H1 (cell line): ENCODE results near the gene SURF2. TPM values are rescaled to one million over a fixed set of nuclear protein-coding genes. Genes with fewer than 3 reads are reported as not detected.

Source experiments
- CTCF ChIA-PET: fragments of 300-600 bp; sonication (Branson Sonifier 250); formaldehyde crosslinking; loops from one replicate; lab custom pipeline; 2021; ENCODE audit not compliant: partially characterized antibody; lab: Charles Lee
- POLR2A ChIA-PET: fragments of 300-600 bp; sonication (Branson Sonifier 250); formaldehyde crosslinking; loops from one replicate; lab custom pipeline; 2021; ENCODE audit warnings: inconsistent platforms; ENCODE audit not compliant: partially characterized antibody; lab: Charles Lee
- DNase-seq, 2 experiments: peaks; one replicate each; pipeline versions ENCODE4 v3.0.0 to v3.0.0-alpha.2; 2010 to 2022; ENCODE audit warnings: low spot score in 2 of 2, low read depth in 1 of 2, mixed read lengths in 1 of 2
- FAIRE-seq: peaks from 2 replicates; lab custom pipeline; 2011; peaks lifted over from hg19 to GRCh38; lab: Jason Lieb, UNC
- H2AFZ ChIP-seq: 2 replicates; pipeline ENCODE4 v1.8.1; 2012; ENCODE audit warnings: low read length, inconsistent platforms
- H2AK5ac ChIP-seq: 2 replicates; pipeline ENCODE4 v1.6.1; 2013; ENCODE audit warnings: low read depth, low read length
- H2BK120ac ChIP-seq: replicated peaks from 2 replicates; pipeline ENCODE3; 2013; ENCODE audit warnings: low read depth, low read length, inconsistent platforms
- H2BK12ac ChIP-seq: 2 replicates; pipeline ENCODE4 v1.6.1; 2013; ENCODE audit warnings: low read depth, low read length
- H2BK15ac ChIP-seq: 2 replicates; pipeline ENCODE4 v1.6.1; 2013; ENCODE audit warnings: low read length
- H2BK20ac ChIP-seq: 2 replicates; pipeline ENCODE4 v1.6.1; 2013; ENCODE audit warnings: low read length
- H2BK5ac ChIP-seq: 2 replicates; pipeline ENCODE4 v1.6.1; 2013; ENCODE audit warnings: low read depth, low read length
- H3K14ac ChIP-seq: 2 replicates; pipeline ENCODE4 v1.6.1; 2013; ENCODE audit warnings: inconsistent platforms; ENCODE audit not compliant: insufficient read length
- H3K18ac ChIP-seq: 2 replicates; pipeline ENCODE4 v1.6.1; 2013; ENCODE audit warnings: low read length; ENCODE audit errors: extremely low read depth
- H3K23ac ChIP-seq: 2 replicates; pipeline ENCODE4 v1.6.1; 2013; ENCODE audit warnings: inconsistent platforms; ENCODE audit not compliant: insufficient read length
- H3K23me2 ChIP-seq: 2 replicates; pipeline ENCODE4 v1.6.1; 2013; ENCODE audit warnings: low read depth, low read length
- H3K27ac ChIP-seq: 2 replicates; pipeline ENCODE4 v1.6.1; 2011; ENCODE audit warnings: low read depth, low read length, inconsistent platforms
- H3K27me3 ChIP-seq, 4 experiments: replicated peaks in 1 of 4; 1 replicate in 1 of 4; 2 replicates in 3 of 4; pipeline versions ENCODE4 v1.6.1 to v1.8.1; 2011 to 2013; ENCODE audit warnings: low read length in 3 of 4, mild to moderate bottlenecking in 3 of 4, inconsistent platforms in 2 of 4, mixed read lengths in 2 of 4, moderate library complexity in 1 of 4; ENCODE audit not compliant: control insufficient read depth in 3 of 4, insufficient read depth in 3 of 4; ENCODE audit errors: extremely low read depth in 1 of 4
- H3K36me3 ChIP-seq, 4 experiments: 2 replicates each; pipeline versions ENCODE4 v1.6.1 to v1.8.1; 2011 to 2013; ENCODE audit warnings: mild to moderate bottlenecking in 4 of 4, low read length in 3 of 4, moderate library complexity in 2 of 4, control low read depth in 1 of 4, inconsistent platforms in 1 of 4; ENCODE audit not compliant: insufficient read depth in 4 of 4, control insufficient read depth in 2 of 4
- H3K4ac ChIP-seq: replicated peaks from 2 replicates; pipeline ENCODE3; 2013; ENCODE audit warnings: low read length, low read depth, mixed read lengths, inconsistent platforms; ENCODE audit not compliant: insufficient read length
- H3K4me1 ChIP-seq, 4 experiments: replicated peaks in 1 of 4; 1 replicate in 1 of 4; 2 replicates in 3 of 4; pipeline versions ENCODE4 v1.6.1 to v1.8.1; 2011 to 2013; ENCODE audit warnings: low read length in 3 of 4, inconsistent platforms in 2 of 4, mixed read lengths in 1 of 4; ENCODE audit not compliant: insufficient read depth in 4 of 4, control insufficient read depth in 3 of 4
- H3K4me2 ChIP-seq, 2 experiments: 2 replicates each; pipeline versions ENCODE4 v1.6.1 to v1.8.1; 2011 to 2013; ENCODE audit warnings: low read depth in 2 of 2, low read length in 2 of 2, control low read depth in 1 of 2, inconsistent platforms in 1 of 2, mild to moderate bottlenecking in 1 of 2; ENCODE audit not compliant: insufficient read depth in 1 of 2
- H3K4me3 ChIP-seq, 4 experiments: fragments of 200-600, 300-600 bp in 1 of 4; sonication (generic), shearing (Covaris generic), sonication (Bioruptor Twin) in 1 of 4; 2 replicates each; pipeline versions ENCODE4 v1.5.1 to v1.8.1; 2011 to 2016; ENCODE audit warnings: low read length in 4 of 4, low read depth in 3 of 4, control low read depth in 2 of 4, inconsistent platforms in 2 of 4, mild to moderate bottlenecking in 2 of 4, mixed read lengths in 1 of 4, moderate library complexity in 1 of 4; ENCODE audit not compliant: insufficient read depth in 2 of 4; ENCODE audit errors: extremely low read depth in 1 of 4
- H3K56ac ChIP-seq: replicated peaks from 2 replicates; pipeline ENCODE3; 2013; ENCODE audit warnings: low read depth, mild to moderate bottlenecking, mixed read lengths, low read length, inconsistent platforms; ENCODE audit not compliant: insufficient read length
- H3K79me1 ChIP-seq: 2 replicates; pipeline ENCODE4 v1.6.1; 2013; ENCODE audit warnings: low read depth, low read length, control low read depth
- H3K79me2 ChIP-seq, 2 experiments: 2 replicates each; pipeline versions ENCODE4 v1.6.1 to v1.8.1; 2012 to 2013; ENCODE audit warnings: low read length in 2 of 2, mild to moderate bottlenecking in 2 of 2, inconsistent platforms in 1 of 2; ENCODE audit not compliant: insufficient read depth in 2 of 2, control insufficient read depth in 1 of 2
- H3K9ac ChIP-seq, 4 experiments: replicated peaks in 1 of 4; 1 replicate in 1 of 4; 2 replicates in 3 of 4; pipeline versions ENCODE4 v1.6.1 to v1.8.1; 2011 to 2013; ENCODE audit warnings: low read depth in 3 of 4, low read length in 3 of 4, control low read depth in 2 of 4, mild to moderate bottlenecking in 2 of 4, moderate library complexity in 2 of 4, inconsistent platforms in 1 of 4; ENCODE audit errors: extremely low read depth in 1 of 4
- H3K9me3 ChIP-seq, 2 experiments: 2 replicates each; pipeline versions ENCODE4 v1.6.1 to v1.8.1; 2012 to 2013; ENCODE audit warnings: mild to moderate bottlenecking in 2 of 2, moderate library complexity in 2 of 2, control low read depth in 1 of 2, inconsistent platforms in 1 of 2, low read depth in 1 of 2, low read length in 1 of 2, mixed read lengths in 1 of 2; ENCODE audit not compliant: insufficient read depth in 2 of 2
- H4K20me1 ChIP-seq, 2 experiments: replicated peaks in 1 of 2; 2 replicates each; pipeline versions ENCODE3 to v1.8.1; 2011 to 2013; ENCODE audit warnings: inconsistent platforms in 2 of 2, low read length in 2 of 2, mild to moderate bottlenecking in 1 of 2; ENCODE audit not compliant: insufficient read depth in 2 of 2, control insufficient read depth in 1 of 2
- H4K5ac ChIP-seq: 2 replicates; pipeline ENCODE4 v1.6.1; 2013; ENCODE audit warnings: low read length, low read depth, mixed read lengths, inconsistent platforms; ENCODE audit not compliant: insufficient read length
- H4K8ac ChIP-seq: 2 replicates; pipeline ENCODE4 v1.8.0; 2013; ENCODE audit warnings: mild to moderate bottlenecking, moderate library complexity, low read length, inconsistent platforms; ENCODE audit not compliant: insufficient read depth; ENCODE audit errors: extremely low read depth
- H4K91ac ChIP-seq: replicated peaks from 2 replicates; pipeline ENCODE3; 2013; ENCODE audit warnings: low read length, mixed read lengths, inconsistent platforms; ENCODE audit not compliant: insufficient read length
- BCL11A ChIP-seq, 2 experiments: IDR thresholded peaks; one replicate each; pipeline ENCODE4 v1.6.1; 2011; ENCODE audit warnings: low read depth in 2 of 2, low read length in 2 of 2, mild to moderate bottlenecking in 2 of 2
- CTCF ChIP-seq, 3 experiments: IDR thresholded peaks; 1 replicate in 2 of 3; 2 replicates in 1 of 3; pipeline versions ENCODE4 v1.5.1 to v1.6.1; 2011; ENCODE audit warnings: low read length in 3 of 3, mild to moderate bottlenecking in 3 of 3, inconsistent platforms in 2 of 3, low read depth in 1 of 3, moderate library complexity in 1 of 3; ENCODE audit not compliant: insufficient read depth in 1 of 3; ENCODE audit errors: control extremely low read depth in 1 of 3
- FOSL1 ChIP-seq: IDR thresholded peaks from 2 replicates; pipeline ENCODE4 v1.6.1; 2011; ENCODE audit warnings: mild to moderate bottlenecking, low read depth, low read length, moderate library complexity; ENCODE audit not compliant: insufficient read depth
- GTF2F1 ChIP-seq: IDR thresholded peaks from 2 replicates; pipeline ENCODE4 v1.6.1; 2012; ENCODE audit warnings: low read depth, low read length, improper control_type of control experiment, borderline replicate concordance
- HDAC2 ChIP-seq, 2 experiments: fragments of 300-600 bp in 1 of 2; sonication (generic) in 1 of 2; IDR thresholded peaks; 2 replicates each; pipeline ENCODE4 v1.6.1; 2011 to 2012; ENCODE audit warnings: low read depth in 2 of 2, low read length in 2 of 2, mild to moderate bottlenecking in 2 of 2, moderate library complexity in 2 of 2, borderline replicate concordance in 1 of 2, inconsistent platforms in 1 of 2
- PHF8 ChIP-seq: fragments of 200-600 bp; sonication (generic); conservative IDR thresholded peaks from 2 replicates; pipeline ENCODE4 v1.7.1; 2012; ENCODE audit warnings: low read depth, mild to moderate bottlenecking, inconsistent platforms, low read length, moderate library complexity
- YY1 ChIP-seq: IDR thresholded peaks from 2 replicates; pipeline ENCODE4 v1.6.1; 2011; ENCODE audit warnings: low read depth, mild to moderate bottlenecking, low read length
- WGBS, 2 experiments: shearing (Covaris generic) in 1 of 2; methylation state at CpG; one replicate each; pipeline versions ENCODE4 v1.1.6 to v1.1.7; 2013 to 2015; ENCODE audit warnings: low lambda C conversion rate in 2 of 2, mixed read lengths in 2 of 2, inconsistent platforms in 1 of 2, low coverage in 1 of 2, missing lambda C conversion rate in 1 of 2; ENCODE audit not compliant: insufficient replicate concordance in 2 of 2, insufficient coverage in 1 of 2, insufficient read length in 1 of 2; ENCODE audit errors: extremely low coverage in 1 of 2, missing lambda C conversion rate in 1 of 2; 5-methylcytosine and 5-hydroxymethylcytosine counted together
- polyA plus RNA-seq, 7 experiments: library from polyadenylated mRNA; depleted of rRNA in 3 of 7; stranded (reverse) in 5 of 7; unstranded in 2 of 7; fragments of >200 nt in 5 of 7; fragments of 200-250 nt in 2 of 7; gene quantifications; 1 replicate in 5 of 7; 2 replicates in 1 of 7; 4 replicates in 1 of 7; pipeline versions ENCODE4 v1.2.1 to v1.2.3, GENCODE V29; 2011 to 2013; ENCODE audit warnings: missing spikeins in 2 of 7, mixed read lengths in 2 of 7
- total RNA-seq: library from RNA; stranded (reverse); fragmentation: NEBNext Ultra II Directional; extraction: Animal tissue kit (Norgen Biotek cat#: 25700); gene quantifications from 2 replicates; pipeline ENCODE4 v1.2.1, GENCODE V29; 2021

The SURF2 gene
- total and polyA plus RNA-seq, 2 of the 8 experiments (the other 6 are each of a cell fraction or from before 2014, with no cell fraction given), result 36.6 to 37.7 TPM

DNA sequence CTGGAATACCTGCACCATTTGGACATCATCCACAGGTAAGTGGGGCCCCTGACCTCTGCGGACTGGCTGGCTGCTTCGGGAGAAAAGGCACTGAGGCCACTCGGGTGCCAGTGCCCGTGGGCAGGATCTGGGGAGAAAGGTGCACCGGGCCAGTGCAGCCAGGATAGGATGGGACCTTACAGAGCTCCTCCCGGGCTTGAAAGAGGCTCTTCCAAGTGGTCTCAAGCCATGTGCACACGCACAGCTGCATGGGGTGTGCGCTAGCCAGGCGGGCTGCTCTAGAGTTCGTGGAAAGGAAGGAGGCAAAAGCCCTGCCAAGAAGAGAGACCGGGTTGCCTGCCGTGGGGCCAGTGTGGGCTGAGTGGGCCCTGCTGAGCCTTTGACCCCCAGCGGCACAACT is 33.2 kb downstream of the SURF2 start:
- no peak overlapping the region for H4K8ac ChIP-seq
- no peak overlapping the region for H3K4ac ChIP-seq
- peaks cover 4% of the 10 kb centered on the region in 2 experiments; a peak in 1 of 4 replicates for H3K9me3 ChIP-seq
- no peak overlapping the region for H2BK15ac ChIP-seq
- no peaks in the 10 kb centered on the region for H3K79me2 ChIP-seq
- H3K56ac ChIP-seq, result no peak overlapping the region
- H2BK20ac ChIP-seq, result no peak overlapping the region
- H3K4me2 ChIP-seq, result no peak overlapping the region
- peaks cover 0 to 2% (median 0%) of the 10 kb centered on the region in 4 experiments; a peak in 2 of 7 replicates for H3K27me3 ChIP-seq
- H3K23me2 ChIP-seq, result peaks cover 12% of the 10 kb centered on the region; the same call in 1 of the 2 replicates
- H4K20me1 ChIP-seq, result peaks cover 0 to 2% of the 10 kb centered on the region in 2 experiments
- H2BK120ac ChIP-seq, result no peak overlapping the region
- no peaks in the 10 kb centered on the region for H3K36me3 ChIP-seq
- no peaks in the 10 kb centered on the region; a peak in 1 of 7 replicates for H3K4me1 ChIP-seq
- H3K14ac ChIP-seq, result no peak overlapping the region
- no peak overlapping the region for H2BK5ac ChIP-seq
- TF ChIP-seq YY1 (no peak), HDAC2 (IDR thresholded peaks at IDR 0.05; ENCODE audit: borderline replicate concordance in 1 of 2, low read depth in 2 of 2, low read length in 2 of 2) (no peak), GTF2F1 (no peak), BCL11A (IDR thresholded peaks at IDR 0.05; ENCODE audit: low read depth in 2 of 2, low read length in 2 of 2) (no peak), FOSL1 (no peak), CTCF (IDR thresholded peaks at IDR 0.05; ENCODE audit: control extremely low read depth in 1 of 3, insufficient read depth in 1 of 3, low read depth in 1 of 3, low read length in 3 of 3) (no peak), PHF8 (no peak)
- FAIRE-seq (no peak), DNase-seq (no peak)
- H4K5ac ChIP-seq, result no peak overlapping the region
- H3K27ac ChIP-seq, result no peak overlapping the region
- no peak overlapping the region for H3K9ac ChIP-seq
- H3K23ac ChIP-seq, result no peak overlapping the region
- no peak overlapping the region for H2BK12ac ChIP-seq
- CTCF ChIA-PET, result interaction anchor here (0.8 to 2.7 kb wide), 5 partner anchors 9 to 16 kb away, joined by 3 to 11 read pairs (median 5); no protein-coding TSS in a partner anchor
- POLR2A ChIA-PET, result interaction anchor here (0.6 to 2.6 kb wide), 6 partner anchors 8 to 39 kb away, joined by 3 to 11 read pairs (median 4); no protein-coding TSS in a partner anchor
- H4K91ac ChIP-seq, result no peak overlapping the region
- no peaks in the 10 kb centered on the region for H3K79me1 ChIP-seq
- no peak overlapping the region for H3K4me3 ChIP-seq
- no peak overlapping the region for H2AK5ac ChIP-seq
- WGBS, 2 experiments, result 82% methylated on average over 13 of the region's 13 CpGs; no CpG with 5 or more reads in 1 of the 2 experiments
- no peak overlapping the region for H3K18ac ChIP-seq
- no peak overlapping the region for H2AFZ ChIP-seq
